IgD-negative memory B cell (primary cell): Measurements from ENCODE around the gene MPC2. TPM values are rescaled to one million over a fixed set of nuclear protein-coding genes. Genes with fewer than 3 reads are reported as not detected.
"Not testable (repeated sequence)": the region's sequence is repeated elsewhere in the genome, so short reads cannot be mapped to it uniquely, and the experiment has no call there.

Experiments
- H3K27ac Mint-ChIP-seq, 3 donors: one replicate each; pipeline ENCODE4 v1.8.0; 2020 to 2022; ENCODE audit warnings: mild to moderate bottlenecking in 3 of 3, mixed read lengths in 3 of 3, moderate library complexity in 1 of 3
- H3K27me3 Mint-ChIP-seq: one replicate; pipeline ENCODE4 v1.8.0; 2021; ENCODE audit warnings: mixed read lengths
- H3K36me3 Mint-ChIP-seq: one replicate; pipeline ENCODE4 v1.8.0; 2020; ENCODE audit warnings: mild to moderate bottlenecking, mixed read lengths
- H3K4me1 Mint-ChIP-seq, 3 donors: one replicate each; pipeline ENCODE4 v1.8.0; 2020 to 2022; ENCODE audit warnings: mixed read lengths in 3 of 3, mild to moderate bottlenecking in 1 of 3
- H3K4me3 Mint-ChIP-seq, 4 donors: one replicate each; pipeline ENCODE4 v1.8.0; 2020 to 2022; ENCODE audit warnings: mild to moderate bottlenecking in 4 of 4, mixed read lengths in 4 of 4, moderate library complexity in 3 of 4
- H3K9me3 Mint-ChIP-seq, 3 donors: one replicate each; pipeline ENCODE4 v1.8.0; 2020 to 2021; ENCODE audit warnings: mixed read lengths in 3 of 3, mild to moderate bottlenecking in 1 of 3
- polyA plus RNA-seq: library from polyadenylated mRNA; unstranded; fragments of 300-500 nt; fragmentation: Illumina TruSeq; gene quantifications from one replicate; pipeline ENCODE4 v1.2.3, GENCODE V29; 2021

Gene MPC2
- polyA plus RNA-seq, 1 donor from 2014 or later, result 69.3 TPM

DNA sequence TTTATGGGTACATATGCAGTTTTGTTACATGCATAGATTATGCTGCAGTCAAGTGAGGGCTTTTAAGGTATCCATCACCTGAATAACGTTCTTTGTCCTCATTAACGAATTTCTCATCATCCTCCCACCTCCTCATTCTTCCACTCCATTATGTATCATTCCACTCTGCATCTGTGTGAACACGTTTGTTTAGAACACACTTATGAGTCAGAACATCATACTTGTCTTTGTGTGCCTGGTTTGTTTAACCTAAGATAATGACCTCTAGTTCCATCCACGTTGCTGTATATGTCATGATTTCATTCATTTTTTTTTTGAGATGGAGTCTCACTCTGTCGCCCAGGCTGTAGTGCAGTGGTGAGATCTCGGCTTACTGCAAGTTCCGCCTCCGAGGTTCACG is 6.7 kb upstream of the MPC2 start:
- H3K27ac Mint-ChIP-seq, result no peak overlapping the region
- H3K9me3 Mint-ChIP-seq, result no peaks in the 10 kb centered on the region
- peaks cover 5% of the 10 kb centered on the region for H3K36me3 Mint-ChIP-seq
- no peak overlapping the region for H3K4me3 Mint-ChIP-seq
- H3K27me3 Mint-ChIP-seq, result no peaks in the 10 kb centered on the region
- H3K4me1 Mint-ChIP-seq, result peaks cover 17 to 29% (median 23%) of the 10 kb centered on the region in 3 donors

- Mint-ChIP-seq H3K36me3 (peaks cover 5% of the 10 kb centered on the region), H3K27me3 (no peaks in the 10 kb centered on the region), H3K9me3 (no peaks in the 10 kb centered on the region), H3K4me1 (peaks cover 16 to 23% (median 17%) of the 10 kb centered on the region in 3 donors), H3K4me3 (no peak overlapping the region), H3K27ac (no peak overlapping the region)
Measured at GRCh38 chr1:167940264-167940663, 3.4 kb upstream of the MPC2 start.

DNA sequence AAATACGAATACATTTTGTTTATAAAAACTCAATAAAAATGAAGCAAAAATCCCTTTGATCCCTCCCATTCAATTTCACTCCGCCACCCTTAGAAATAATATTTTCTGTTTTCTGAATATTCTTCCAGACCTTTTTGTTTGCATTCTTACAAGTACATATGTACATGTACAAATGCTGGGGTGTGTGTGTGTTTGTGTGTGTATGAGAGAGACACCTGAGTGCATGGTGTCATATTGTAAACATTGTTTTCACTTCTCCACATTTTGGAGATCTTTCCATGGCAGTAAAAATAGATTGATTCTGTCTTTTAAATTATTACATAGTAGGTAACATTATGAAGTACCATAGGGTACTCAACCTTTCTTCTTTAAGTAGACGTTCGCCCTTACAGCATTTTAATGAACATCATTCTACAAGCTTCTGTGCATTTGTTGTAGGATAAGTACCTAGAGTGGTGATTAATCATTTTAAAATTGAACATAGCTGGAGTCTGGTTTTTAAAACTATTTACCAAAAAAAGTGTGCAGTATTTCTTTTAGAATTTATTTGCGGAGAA is 1.3 kb upstream of the MPC2 start:
- H3K4me1 Mint-ChIP-seq, result peaks cover 22 to 31% (median 26%) of the 10 kb centered on the region in 3 donors
- peak overlapping the region; percentile 36 to 100 (median 99) for H3K27ac Mint-ChIP-seq
- peaks cover under 1% of the 10 kb centered on the region for H3K36me3 Mint-ChIP-seq
- H3K4me3 Mint-ChIP-seq, result peak overlapping the region; percentile 89 to 99 (median 96)
- H3K9me3 Mint-ChIP-seq, result no peaks in the 10 kb centered on the region
- H3K27me3 Mint-ChIP-seq, result no peaks in the 10 kb centered on the region

DNA sequence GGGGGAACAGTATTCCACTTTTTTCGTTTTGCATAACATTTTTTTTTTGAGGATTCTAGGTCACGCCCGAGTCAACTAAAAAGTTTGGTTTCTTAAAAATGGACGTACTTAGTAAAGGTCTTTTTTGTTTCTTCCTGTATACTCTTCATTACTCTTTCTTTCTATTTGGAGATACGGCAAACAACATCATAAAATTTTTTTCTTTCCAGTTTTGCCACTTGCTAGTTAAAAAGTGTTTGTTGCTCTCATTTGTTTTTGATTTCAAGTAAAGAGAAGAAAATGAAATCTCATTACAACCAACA is 788 bp upstream of the MPC2 start:
- H3K27ac Mint-ChIP-seq, result peak overlapping the region; percentile 94 to 100 (median 99)
- no peaks in the 10 kb centered on the region for H3K36me3 Mint-ChIP-seq
- no peaks in the 10 kb centered on the region for H3K27me3 Mint-ChIP-seq
- peaks cover 22 to 32% (median 28%) of the 10 kb centered on the region in 3 donors for H3K4me1 Mint-ChIP-seq
- H3K4me3 Mint-ChIP-seq, result peak overlapping the region; percentile 89 to 99 (median 96)
- H3K9me3 Mint-ChIP-seq, result no peaks in the 10 kb centered on the region

- Mint-ChIP-seq H3K27ac (peak within 1 kb of the TSS; percentile 99 to 100 (median 100)), H3K27me3 (no peaks in the 10 kb centered on the region), H3K4me3 (peak within 1 kb of the TSS; percentile 89 to 99 (median 96)), H3K4me1 (peaks cover 18 to 27% (median 25%) of the 10 kb centered on the region in 3 donors), H3K9me3 (no peaks in the 10 kb centered on the region), H3K36me3 (no peaks in the 10 kb centered on the region)
Measured at GRCh38 chr1:167936068-167936929, 573 bp downstream of the MPC2 start, which contains the start of gene DCAF6. TSS of gene DCAF6 (plus strand) at chr1:167936683. CDS start at chr1:167936912, 229 bp downstream.

DNA sequence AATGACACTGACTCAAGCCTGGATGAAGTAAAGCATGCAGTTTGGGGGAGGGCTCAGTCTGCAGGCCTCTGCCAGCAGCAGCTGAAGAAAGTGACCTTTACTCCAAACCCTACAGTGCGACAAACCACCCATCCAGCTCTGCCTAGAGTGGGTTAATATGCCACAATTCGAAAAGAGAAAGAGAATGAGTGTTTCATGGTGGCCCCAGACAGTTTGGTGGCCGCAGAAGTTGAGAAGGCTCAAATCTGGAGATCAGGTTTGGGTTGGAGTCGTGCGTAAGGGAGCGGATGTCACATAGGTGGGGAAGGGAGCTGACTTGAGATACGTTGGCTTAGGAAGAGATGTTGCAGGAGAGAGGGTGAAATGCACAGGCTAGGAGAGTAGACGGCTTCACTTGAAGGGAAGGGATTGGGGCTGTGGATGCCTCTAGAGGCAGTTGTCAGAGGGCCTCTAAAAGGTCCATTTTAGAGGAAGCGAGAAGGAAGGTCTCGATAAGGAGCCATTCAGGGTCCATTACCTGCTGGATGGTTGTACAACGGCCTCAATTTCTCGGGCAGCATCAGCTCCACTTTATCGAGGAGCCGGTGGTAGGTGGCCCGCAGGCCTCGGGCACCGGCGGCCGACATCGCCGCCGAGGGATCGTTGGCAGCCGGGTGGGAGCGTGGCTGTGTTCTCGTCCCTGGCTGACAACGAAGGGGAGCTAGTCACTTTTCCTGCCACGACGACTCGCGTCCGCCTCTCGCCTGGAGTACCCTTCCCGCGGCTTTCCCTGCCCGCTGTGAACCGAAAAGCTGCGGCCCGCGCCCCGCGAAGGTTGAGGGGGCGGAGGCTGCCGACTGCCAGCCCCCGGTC is 1.4 kb downstream of the MPC2 start:
- H3K27me3 Mint-ChIP-seq, result no peaks in the 10 kb centered on the region
- no peaks in the 10 kb centered on the region for H3K9me3 Mint-ChIP-seq
- peak overlapping the region; percentile 99 to 100 (median 100) for H3K27ac Mint-ChIP-seq
- H3K36me3 Mint-ChIP-seq, result no peaks in the 10 kb centered on the region
- H3K4me1 Mint-ChIP-seq, result peaks cover 18 to 25% (median 25%) of the 10 kb centered on the region in 3 donors
- peak overlapping the region; percentile 89 to 97 (median 95) for H3K4me3 Mint-ChIP-seq

- Mint-ChIP-seq H3K4me3 (peak overlapping the region; percentile 89 to 97 (median 95)), H3K27ac (peak overlapping the region; percentile 99 to 100 (median 100)), H3K9me3 (no peaks in the 10 kb centered on the region), H3K27me3 (no peaks in the 10 kb centered on the region), H3K4me1 (peaks cover 18 to 25% (median 25%) of the 10 kb centered on the region in 3 donors), H3K36me3 (no peaks in the 10 kb centered on the region)
Measured at GRCh38 chr1:167934426-167935215, 2.3 kb downstream of the MPC2 start.

DNA sequence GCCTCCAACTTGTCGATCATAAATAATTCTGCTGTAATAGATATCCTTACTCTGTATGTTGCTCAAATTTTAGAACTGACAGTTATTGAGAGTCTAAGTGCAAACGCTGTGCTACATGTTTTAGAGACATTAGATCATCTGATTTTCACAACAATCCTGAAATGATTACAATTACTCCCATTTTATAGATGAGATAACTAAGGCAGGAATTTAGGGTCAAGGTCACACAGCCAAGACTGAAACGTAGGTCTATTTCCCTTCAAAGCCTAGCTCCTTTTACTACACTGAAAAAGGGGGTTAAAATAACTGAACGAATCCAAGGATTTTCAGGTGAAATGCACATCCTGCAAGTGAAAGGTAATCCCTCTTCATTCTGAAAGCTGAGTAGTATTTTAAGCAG is 3.1 kb downstream of the MPC2 start:
- Mint-ChIP-seq H3K27ac (no peak overlapping the region), H3K27me3 (no peaks in the 10 kb centered on the region), H3K4me1 (peaks cover 18 to 25% (median 25%) of the 10 kb centered on the region in 3 donors), H3K4me3 (peak overlapping the region in 3 of 4 donors; percentile 3 to 65 (median 13)), H3K9me3 (no peaks in the 10 kb centered on the region), H3K36me3 (no peaks in the 10 kb centered on the region)

- Mint-ChIP-seq H3K4me1 (peaks cover 10 to 18% (median 16%) of the 10 kb centered on the region in 3 donors), H3K9me3 (no peaks in the 10 kb centered on the region), H3K27me3 (no peaks in the 10 kb centered on the region)
Measured at GRCh38 chr1:167929725-167930124, 7.1 kb downstream of the MPC2 start.

GRCh38 chr1:167928919-167929318 is 8.0 kb downstream of the MPC2 start:
- not testable (repeated sequence) for H3K27me3 Mint-ChIP-seq, H3K9me3 Mint-ChIP-seq, H3K27ac Mint-ChIP-seq, H3K36me3 Mint-ChIP-seq, H3K4me3 Mint-ChIP-seq
- H3K4me1 Mint-ChIP-seq, result peaks cover 4 to 12% (median 9%) of the 10 kb centered on the region in 3 donors

More at GRCh38 chr1:167929725-167930124, 7.1 kb downstream of the MPC2 start:
- Mint-ChIP-seq H3K4me3 (no peak overlapping the region), H3K36me3 (no peaks in the 10 kb centered on the region), H3K27ac (no peak overlapping the region)

GRCh38 chr1:167928457-167928852 is 8.4 kb downstream of the MPC2 start:
- no peak overlapping the region for H3K4me3 Mint-ChIP-seq
- no peak overlapping the region for H3K27ac Mint-ChIP-seq
- H3K27me3 Mint-ChIP-seq, result no peaks in the 10 kb centered on the region
- peaks cover under 1 to 8% (median 6%) of the 10 kb centered on the region in 3 donors for H3K4me1 Mint-ChIP-seq
- H3K9me3 Mint-ChIP-seq, result no peaks in the 10 kb centered on the region
- no peaks in the 10 kb centered on the region for H3K36me3 Mint-ChIP-seq

GRCh38 chr1:167927046-167927754 is 9.7 kb downstream of the MPC2 start:
- Mint-ChIP-seq H3K36me3 (no peaks in the 10 kb centered on the region), H3K27me3 (no peaks in the 10 kb centered on the region), H3K4me3 (no peak overlapping the region), H3K9me3 (no peaks in the 10 kb centered on the region), H3K4me1 (peaks cover 0 to 10% (median 4%) of the 10 kb centered on the region in 3 donors), H3K27ac (no peak overlapping the region)

DNA sequence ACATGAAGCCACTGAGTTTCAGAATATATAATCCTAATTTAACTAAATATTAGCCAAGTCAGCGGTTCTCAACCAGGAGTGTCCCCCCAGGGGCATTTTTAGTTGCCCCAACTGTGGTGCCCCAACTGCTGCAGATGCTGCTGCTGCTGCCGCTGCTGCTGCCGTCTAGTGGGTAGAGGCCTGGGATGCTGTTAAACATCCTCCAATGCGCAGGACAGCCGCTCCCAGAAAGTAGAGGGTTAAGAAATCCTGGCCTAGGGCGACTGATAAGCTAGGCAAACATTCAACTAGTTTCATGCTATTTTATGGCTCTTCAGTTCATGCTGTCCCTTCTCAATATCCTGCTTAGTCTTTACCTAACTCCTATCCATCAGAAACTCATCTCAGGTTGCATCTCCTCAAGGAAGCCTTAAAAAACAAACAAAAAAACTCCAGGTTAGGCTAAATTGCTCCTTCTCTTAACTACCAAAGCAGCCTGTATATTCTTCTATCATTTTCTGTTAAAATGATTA is 10.3 kb downstream of the MPC2 start:
- H3K4me1 Mint-ChIP-seq, result peaks cover 0 to 10% (median 4%) of the 10 kb centered on the region in 3 donors
- no peak overlapping the region for H3K27ac Mint-ChIP-seq
- no peaks in the 10 kb centered on the region for H3K27me3 Mint-ChIP-seq
- no peaks in the 10 kb centered on the region for H3K36me3 Mint-ChIP-seq
- H3K4me3 Mint-ChIP-seq, result no peak overlapping the region
- H3K9me3 Mint-ChIP-seq, result no peaks in the 10 kb centered on the region
